HG02943 (cell line): ENCODE measurements around the gene CBY2.
"Not testable (repeated sequence)": the region's sequence is repeated elsewhere in the genome, so short reads cannot be mapped to it uniquely, and the experiment has no call there.

Source experiments
- ATAC-seq: cut with Tn5 transposase; IDR thresholded peaks from one replicate; pipeline ENCODE4 v1.9.1; 2021; ENCODE audit warnings: mild to moderate bottlenecking, low read depth, moderate library complexity; ENCODE audit not compliant: unreplicated experiment

Gene CBY2

DNA sequence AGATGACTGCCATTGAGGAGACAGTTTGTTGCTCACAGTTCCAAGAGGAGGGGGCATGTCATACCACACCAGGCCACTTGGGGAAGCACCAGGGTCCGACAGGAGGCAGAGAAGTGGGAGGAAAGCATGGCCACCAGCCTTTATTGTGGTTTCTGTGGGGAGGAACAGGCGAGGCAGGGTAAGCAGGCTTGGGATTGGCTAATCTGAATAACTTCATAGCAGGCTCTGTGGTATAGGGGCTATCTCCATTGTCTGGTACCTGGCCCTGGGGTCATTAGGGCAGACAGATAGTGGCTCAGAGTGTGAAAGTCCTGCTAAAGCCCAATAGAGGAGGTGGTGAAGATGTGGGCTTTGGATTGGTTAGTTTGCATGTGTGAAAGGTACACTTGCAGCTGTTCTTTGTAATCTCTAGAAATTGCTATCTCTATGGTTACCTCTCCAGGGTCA, 35.5 kb downstream of the CBY2 start:
- ATAC-seq, result no peak

DNA sequence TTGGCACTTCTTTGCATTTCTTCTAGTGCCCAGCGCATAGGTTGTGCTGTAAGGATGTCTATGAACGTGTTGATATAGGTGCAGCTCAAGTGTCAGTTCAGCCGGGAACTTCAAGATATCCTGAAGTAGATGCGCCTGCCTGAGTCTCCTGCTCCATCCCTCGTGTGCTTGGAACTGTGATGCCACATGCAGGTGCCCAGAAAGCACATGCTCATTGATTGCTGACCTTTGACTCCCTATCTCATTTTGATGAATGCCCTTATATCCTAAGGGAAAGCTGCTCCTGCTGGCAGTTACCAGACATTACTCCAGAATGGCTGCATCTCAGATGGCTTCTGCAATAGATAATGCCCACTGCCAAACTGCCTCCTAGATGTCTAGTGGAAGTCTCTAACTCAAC, 40.9 kb downstream of the CBY2 start:
- no peak for ATAC-seq

DNA sequence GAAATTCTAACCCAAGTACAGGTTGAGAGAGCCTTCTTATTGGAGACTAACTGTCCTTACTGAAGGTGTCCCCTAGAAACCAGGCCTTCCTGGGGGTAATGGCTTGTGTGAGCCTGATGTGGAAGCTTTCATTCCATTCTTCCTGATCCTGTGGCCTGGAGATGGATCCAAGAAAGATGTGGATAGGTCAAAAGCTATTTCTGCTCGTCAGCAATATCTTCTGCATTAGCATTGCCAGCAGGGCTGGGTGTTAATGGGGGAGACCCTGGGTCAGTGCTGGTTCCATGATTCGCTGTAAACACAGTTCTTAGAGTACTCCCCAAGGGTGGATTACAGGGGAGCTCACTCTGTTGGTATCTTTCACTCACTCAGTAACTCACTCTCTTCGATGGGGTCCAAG, 42.9 kb downstream of the CBY2 start:
- no peak for ATAC-seq

DNA sequence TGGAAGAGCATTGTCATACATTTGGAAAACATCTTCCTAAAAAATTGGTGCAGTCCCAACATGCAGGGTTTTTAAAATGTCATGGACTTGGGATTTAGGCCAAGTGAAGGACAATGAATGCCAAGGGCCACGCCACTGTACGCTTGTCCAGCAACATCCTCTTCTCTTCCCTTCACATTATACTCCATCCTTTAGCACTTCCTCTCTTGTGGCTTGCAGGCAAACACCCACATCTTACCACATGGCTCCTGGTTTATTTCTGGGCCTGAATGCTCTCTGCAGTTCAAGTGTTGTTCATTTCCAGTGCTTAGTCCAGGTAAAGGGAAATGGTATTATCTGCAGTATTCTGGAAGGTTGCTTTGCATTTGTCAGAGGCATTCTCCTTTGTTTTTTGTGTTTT, 45.0 kb downstream of the CBY2 start:
- no peak for ATAC-seq

DNA sequence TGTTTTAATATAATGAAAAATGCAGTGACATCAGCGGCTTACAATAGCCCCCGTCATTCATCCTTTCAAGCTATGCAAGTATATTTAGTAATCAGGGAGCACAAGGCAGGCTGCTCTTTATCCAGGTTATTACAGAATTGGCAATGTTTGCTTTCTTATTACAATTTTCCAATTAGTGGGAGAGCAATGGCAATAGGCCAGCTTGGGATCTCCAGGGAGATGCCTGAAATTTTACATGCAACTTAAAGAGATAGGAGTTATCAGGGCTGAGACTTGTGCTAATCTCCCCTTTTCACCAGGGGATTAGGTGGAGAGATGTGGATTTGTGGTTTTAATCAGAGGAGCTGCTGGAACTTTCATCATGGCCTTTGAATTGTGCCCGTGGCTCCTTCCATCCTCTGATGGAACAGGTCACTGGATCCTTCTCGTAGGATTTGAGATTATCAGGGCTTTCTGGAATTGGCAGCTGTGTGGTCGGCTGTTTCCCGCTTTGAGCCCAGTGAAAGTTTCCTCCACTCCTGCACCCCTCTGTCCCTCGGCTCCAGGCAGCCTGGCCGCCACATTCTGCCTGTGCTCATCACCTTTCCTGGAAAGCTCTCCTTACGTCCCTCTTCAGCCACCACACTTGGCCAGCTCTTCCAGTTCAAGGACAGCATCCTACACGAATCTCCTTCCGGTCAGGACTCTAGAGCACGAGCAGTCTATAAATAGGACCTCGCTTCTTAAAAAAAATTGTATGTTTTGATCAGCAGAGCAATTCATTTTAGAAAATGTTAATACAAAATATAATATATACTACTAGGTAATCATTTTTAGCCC, 47.0 kb downstream of the CBY2 start:
- ATAC-seq, result no peak

DNA sequence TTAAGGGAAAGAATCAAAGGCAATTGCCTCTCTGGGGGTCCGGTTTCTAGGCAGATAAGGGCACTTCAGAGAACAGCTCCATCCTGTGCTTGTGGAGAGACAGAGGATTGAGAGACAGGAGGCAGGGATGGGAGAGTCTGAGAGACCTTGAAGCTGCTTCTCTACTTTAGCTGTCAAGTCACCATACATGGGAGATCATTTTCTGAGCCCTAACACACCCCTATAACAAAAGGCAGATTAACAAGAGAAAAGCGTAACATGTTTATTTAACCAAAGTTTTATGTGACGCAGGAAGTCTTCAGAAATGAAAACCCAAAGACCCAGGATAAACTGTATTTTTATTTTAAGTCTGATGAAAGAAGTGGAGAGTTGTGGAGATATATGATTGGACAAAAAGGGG, 48.4 kb downstream of the CBY2 start:
- ATAC-seq, result no peak

DNA sequence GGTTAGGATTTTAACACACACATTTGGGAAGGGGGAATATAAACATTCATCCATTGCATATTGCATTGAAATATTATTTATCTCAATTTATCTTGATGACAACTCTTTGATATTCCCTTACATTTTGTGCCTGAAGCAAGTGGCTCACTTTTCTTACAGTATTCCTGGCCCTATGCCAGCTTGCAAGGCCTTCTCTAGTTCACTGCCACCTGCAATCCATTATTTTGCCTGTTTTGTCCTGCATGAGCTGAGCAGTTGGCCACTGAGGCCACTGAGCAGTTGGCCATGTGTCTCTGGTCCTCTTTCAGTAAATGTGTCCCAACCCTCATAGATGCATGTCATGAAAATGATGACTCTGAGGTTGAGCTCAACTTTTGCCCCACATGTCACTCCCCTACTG, 49.8 kb downstream of the CBY2 start:
- ATAC-seq, result no peak

DNA sequence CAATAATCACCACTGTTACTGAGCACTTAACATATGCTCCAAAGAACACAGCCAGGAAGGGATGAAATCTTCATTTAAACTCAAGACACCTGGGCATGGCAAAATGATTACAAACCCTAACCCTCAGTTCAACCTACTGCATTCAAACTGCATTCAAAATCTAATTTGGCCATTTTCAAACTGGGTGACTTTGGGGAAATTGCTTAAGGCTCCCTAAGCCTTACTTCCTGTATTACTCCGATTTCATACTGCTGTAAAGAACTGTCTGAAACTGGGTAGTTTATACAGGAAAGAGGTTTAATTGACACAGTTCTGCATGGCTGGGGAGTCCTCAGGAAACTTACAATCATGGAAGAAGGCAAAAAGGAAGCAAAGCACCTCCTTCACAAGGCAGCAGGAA, 50.4 kb downstream of the CBY2 start:
- ATAC-seq, result no peak

DNA sequence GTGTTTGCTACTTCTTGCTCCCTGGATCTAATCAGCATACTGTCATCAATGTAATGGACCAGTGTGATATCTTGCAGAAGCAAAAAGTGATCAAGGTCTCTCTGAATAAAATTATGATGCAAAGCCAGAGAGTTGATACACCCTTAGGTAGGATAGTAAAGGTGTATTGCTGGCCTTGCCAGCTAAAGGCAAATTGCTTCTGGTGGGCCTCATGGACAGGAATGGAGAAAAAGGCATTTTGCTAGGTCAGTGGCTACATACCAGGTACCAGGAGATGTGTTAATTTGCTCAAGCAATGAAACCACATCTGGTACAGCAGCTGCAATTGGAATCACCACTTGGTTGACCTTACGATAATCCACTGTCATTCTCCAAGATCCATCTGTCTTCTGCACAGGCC, 54.4 kb downstream of the CBY2 start:
- not testable (repeated sequence) for ATAC-seq

DNA sequence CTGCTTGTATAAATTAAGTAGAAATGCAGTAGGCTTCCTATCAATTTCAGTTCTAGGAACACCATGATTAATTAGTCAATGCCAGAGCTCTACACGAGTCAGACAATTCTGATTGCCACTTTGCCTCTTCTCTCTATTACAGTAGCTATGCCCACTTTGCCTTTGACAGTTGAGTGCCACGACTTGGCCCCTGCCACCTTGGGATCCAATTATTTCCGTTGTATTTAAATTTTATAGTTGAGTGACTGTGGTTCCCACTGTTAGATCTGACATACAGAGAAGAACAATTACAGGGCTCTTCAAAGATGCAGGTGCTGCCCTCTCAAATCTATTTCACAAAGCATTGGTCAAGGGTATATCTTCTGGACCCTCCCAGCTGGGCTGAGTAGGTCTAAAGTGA, 55.5 kb downstream of the CBY2 start:
- not testable (repeated sequence) for ATAC-seq

DNA sequence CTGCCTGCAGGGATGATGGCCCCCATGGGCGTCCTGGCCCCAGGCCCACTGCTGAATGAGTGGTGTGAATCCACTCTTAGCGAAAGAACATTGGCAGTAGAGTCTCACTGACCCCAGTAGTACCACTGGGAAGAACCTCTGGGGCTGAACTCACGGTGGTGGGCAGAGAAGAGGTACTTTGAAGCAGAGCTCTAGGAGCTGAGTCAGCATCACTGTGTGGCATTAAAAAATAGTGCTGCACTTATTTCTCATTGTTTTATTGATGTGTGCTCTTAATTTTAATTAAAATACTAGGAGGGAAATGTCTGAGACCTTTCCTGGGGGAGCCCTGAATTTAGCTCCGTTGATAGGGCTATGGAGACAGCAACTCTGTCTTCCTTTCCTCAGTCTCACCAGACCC, 61.3 kb downstream of the CBY2 start:
- ATAC-seq, result no peak
